Retinal pigment epithelial cell (primary cell): ENCODE measurements around the gene USP54.

Source experiments
- DNase-seq: peaks from one replicate; pipeline ENCODE4 v3.0.0-alpha.2; 2010; ENCODE audit warnings: low read depth
- H3K4me3 ChIP-seq: 2 replicates; pipeline ENCODE4 v1.5.1; 2011; ENCODE audit warnings: mild to moderate bottlenecking, low read length, control low read depth, moderate library complexity
- TF ChIP-seq, protein P1 (sequence below): conservative IDR thresholded peaks from 2 replicates; pipeline ENCODE4 v1.5.1; 2011; ENCODE audit warnings: low read depth, low read length, control low read depth, inconsistent platforms

The USP54 gene, protein sequence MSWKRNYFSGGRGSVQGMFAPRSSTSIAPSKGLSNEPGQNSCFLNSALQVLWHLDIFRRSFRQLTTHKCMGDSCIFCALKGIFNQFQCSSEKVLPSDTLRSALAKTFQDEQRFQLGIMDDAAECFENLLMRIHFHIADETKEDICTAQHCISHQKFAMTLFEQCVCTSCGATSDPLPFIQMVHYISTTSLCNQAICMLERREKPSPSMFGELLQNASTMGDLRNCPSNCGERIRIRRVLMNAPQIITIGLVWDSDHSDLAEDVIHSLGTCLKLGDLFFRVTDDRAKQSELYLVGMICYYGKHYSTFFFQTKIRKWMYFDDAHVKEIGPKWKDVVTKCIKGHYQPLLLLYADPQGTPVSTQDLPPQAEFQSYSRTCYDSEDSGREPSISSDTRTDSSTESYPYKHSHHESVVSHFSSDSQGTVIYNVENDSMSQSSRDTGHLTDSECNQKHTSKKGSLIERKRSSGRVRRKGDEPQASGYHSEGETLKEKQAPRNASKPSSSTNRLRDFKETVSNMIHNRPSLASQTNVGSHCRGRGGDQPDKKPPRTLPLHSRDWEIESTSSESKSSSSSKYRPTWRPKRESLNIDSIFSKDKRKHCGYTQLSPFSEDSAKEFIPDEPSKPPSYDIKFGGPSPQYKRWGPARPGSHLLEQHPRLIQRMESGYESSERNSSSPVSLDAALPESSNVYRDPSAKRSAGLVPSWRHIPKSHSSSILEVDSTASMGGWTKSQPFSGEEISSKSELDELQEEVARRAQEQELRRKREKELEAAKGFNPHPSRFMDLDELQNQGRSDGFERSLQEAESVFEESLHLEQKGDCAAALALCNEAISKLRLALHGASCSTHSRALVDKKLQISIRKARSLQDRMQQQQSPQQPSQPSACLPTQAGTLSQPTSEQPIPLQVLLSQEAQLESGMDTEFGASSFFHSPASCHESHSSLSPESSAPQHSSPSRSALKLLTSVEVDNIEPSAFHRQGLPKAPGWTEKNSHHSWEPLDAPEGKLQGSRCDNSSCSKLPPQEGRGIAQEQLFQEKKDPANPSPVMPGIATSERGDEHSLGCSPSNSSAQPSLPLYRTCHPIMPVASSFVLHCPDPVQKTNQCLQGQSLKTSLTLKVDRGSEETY (N-terminal part only)

DNA sequence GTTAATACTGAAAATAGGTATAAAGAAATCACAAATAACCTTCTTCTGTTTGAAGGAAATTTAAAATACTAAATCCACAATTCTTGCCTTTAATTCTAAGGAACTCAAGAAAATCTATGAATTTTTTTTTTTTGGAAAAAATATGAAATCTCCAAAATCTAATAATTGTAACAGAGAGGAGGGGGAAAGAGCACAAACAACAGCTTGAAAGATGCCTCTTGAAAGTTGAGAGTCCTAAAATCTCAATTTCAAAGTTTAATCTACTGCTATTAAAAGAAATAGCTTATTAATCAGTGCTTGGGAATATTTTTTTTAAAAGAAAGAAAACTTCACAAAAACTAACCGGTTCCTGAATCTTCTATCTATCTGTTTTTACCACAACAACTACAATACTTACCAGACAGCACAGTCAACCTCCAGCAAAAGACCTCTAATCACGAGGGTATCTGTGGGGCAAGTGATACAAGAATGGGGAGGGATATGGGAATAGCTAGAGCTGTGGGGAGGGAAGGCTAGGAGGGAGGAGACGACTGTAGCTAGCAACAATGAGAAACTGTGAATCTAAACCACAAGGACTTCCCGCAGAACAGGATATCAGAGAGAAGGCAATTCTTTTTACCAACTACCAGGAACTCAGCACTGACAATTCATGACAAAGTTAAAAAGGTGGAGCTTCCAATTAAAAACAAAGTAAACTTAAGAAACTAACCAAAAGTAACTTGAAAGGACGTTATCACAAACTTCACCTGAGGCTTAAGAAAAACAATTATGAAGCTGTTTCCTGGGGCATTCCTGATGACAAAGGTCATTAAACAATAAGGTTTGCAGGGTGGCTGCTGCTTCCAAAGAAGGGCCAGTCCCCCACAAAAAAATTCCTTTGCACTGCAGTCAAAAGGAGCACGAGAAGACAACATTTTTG lies at the start of gene USP54:
USP54 (minus strand) TSS at position 462 of the 919 bp plus-strand sequence. CDS start 15,684 bp downstream, outside the sequence.
- H3K4me3 ChIP-seq: peak within 1 kb of the TSS; percentile 28
- DNase-seq: peak; percentile 73
- TF ChIP-seq, protein P1, sequence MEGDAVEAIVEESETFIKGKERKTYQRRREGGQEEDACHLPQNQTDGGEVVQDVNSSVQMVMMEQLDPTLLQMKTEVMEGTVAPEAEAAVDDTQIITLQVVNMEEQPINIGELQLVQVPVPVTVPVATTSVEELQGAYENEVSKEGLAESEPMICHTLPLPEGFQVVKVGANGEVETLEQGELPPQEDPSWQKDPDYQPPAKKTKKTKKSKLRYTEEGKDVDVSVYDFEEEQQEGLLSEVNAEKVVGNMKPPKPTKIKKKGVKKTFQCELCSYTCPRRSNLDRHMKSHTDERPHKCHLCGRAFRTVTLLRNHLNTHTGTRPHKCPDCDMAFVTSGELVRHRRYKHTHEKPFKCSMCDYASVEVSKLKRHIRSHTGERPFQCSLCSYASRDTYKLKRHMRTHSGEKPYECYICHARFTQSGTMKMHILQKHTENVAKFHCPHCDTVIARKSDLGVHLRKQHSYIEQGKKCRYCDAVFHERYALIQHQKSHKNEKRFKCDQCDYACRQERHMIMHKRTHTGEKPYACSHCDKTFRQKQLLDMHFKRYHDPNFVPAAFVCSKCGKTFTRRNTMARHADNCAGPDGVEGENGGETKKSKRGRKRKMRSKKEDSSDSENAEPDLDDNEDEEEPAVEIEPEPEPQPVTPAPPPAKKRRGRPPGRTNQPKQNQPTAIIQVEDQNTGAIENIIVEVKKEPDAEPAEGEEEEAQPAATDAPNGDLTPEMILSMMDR: no peak

DNA sequence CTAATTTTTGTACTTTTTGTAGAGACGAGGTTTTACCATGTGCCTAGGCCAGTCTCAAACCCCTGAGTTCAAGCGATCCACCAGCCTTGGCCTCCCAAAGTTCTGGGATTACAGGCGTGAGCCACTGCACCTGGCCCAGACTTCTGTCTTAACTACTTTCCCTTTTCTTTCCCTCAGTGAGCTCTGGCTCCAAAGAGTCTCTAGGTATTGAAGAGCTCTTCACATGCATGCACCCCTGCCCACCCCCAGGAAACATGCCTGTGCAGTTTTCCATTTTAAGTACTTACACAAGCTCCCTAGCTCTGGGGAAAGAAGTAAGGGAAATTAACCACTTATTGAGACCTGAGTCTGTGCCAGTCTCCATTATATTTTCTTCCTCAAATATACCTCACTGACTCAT lies 48.1 kb upstream of the USP54 start:
- H3K4me3 ChIP-seq: no peak overlapping the region
- TF ChIP-seq, protein P1: no peak
- no peak for DNase-seq

DNA sequence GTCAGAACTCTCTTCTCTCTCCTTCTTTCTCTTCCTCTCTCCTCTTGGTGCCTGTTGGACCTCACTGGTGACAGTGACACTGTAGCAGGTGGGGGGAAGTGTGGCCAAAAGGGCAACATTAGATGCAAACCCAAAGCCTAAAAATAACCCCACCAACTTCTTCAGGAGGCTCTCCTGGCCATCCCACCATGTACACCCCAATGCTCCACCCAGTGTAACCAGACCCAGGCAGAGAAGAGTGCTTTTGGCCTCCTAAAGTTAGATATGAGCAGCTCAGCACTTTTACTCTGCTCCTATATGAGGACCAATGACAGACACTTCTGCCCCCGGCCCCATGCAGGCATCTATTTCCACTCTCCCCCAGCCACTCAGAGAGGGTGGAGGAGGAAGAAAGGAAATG lies 44.6 kb upstream of the USP54 start:
- no peak overlapping the region for H3K4me3 ChIP-seq
- TF ChIP-seq, protein P1: no peak
- no peak for DNase-seq

DNA sequence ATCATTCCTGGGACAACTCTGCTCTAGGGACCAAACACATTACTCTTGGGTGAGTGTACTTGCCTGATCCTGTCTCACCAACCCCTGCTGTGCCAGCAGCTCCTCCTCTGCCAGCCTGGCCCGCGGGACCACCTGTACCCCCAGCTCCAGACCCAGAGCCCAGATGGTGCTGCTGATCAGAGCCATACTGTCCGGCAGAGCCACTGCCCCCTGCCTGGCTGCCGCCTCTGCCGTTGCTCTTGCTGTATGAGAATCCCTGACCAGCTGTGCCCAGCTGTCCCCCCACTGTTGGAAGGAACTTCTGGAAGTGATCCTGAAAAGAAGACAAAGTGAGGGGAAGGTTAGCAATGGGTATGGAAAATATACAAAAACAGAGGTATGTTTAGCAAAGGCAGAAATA lies 43.3 kb upstream of the USP54 start:
- DNase-seq: no peak
- H3K4me3 ChIP-seq: no peak overlapping the region
- TF ChIP-seq, protein P1: no peak

DNA sequence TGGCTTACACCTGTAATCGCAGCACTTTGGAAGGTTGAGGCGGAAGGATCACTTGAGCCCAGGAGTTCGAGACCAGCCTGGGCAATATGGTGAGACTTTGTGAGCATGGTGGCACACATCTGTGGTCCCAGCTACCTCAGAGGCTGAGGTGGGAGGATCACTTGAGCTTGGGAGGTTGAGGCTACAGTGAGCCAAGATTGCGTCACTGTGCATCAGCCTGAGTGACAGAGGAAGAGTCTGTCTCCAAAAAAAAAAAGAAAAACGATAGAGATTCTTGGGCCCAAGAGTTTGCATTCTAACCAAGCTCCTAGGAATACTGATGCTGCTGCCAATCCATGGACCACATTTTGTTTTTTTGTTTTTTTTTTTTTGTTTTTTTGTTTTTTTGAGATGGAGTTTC lies 38.0 kb upstream of the USP54 start:
- no peak overlapping the region for H3K4me3 ChIP-seq
- TF ChIP-seq, protein P1: no peak
- DNase-seq: no peak

DNA sequence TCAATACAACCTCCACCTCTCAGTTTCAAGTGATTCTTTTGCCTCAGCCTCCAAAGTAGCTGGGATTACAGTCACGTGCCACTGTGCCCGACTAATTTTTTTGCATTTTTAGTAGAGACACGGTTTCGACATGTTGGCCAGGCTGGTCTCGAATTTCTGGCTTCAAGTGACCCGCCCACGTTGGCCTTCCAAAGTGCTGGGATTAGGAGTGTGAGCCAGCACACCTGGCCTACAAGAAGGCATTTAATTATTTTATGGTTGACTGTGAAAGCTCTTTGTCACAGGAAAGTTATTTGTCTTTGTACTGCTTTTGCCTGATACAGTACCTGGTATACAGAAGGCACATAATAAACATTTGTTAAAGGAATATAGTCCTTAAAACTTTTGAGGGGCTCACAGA lies 37.3 kb upstream of the USP54 start:
- H3K4me3 ChIP-seq: no peak overlapping the region
- no peak for DNase-seq
- TF ChIP-seq, protein P1: no peak
